HAP-1 (cell line): ENCODE measurements around the gene SLC25A25.
"Not testable (repeated sequence)": the region's sequence is repeated elsewhere in the genome, so short reads cannot be mapped to it uniquely, and the experiment has no call there.

Experiments
- DNase-seq, 2 experiments: peaks; one replicate each; pipeline ENCODE4 v3.0.0-alpha.2; 2016 to 2020; ENCODE audit warnings: low spot score in 2 of 2
- H3K27me3 ChIP-seq: fragments of 250-450 bp; sonication (Bioruptor Pico); 2 replicates; pipeline ENCODE4 v1.5.1; 2020; ENCODE audit warnings: low read depth, mild to moderate bottlenecking, moderate library complexity
- H3K36me3 ChIP-seq: fragments of 250-450 bp; sonication (Bioruptor Pico); replicated peaks from 2 replicates; pipeline ENCODE4 v1.5.1; 2020; ENCODE audit warnings: mild to moderate bottlenecking
- H3K4me1 ChIP-seq: fragments of 250-450 bp; sonication (Bioruptor Pico); 2 replicates; pipeline ENCODE4 v1.5.1; 2020; ENCODE audit warnings: mild to moderate bottlenecking
- H3K4me3 ChIP-seq: fragments of 250-450 bp; sonication (Bioruptor Pico); 2 replicates; pipeline ENCODE4 v1.5.1; 2020; ENCODE audit warnings: mild to moderate bottlenecking, moderate library complexity
- H3K9me3 ChIP-seq: fragments of 250-450 bp; sonication (Bioruptor Pico); 2 replicates; pipeline ENCODE4 v1.5.1; 2020; ENCODE audit warnings: mild to moderate bottlenecking, moderate library complexity
- in situ Hi-C: fragments of 300-500 bp; cut with MboI; formaldehyde crosslinking; loops from 3 replicates; pipeline ENCODE4 v1.14.3; 2020; ENCODE audit warnings: low sequenced_read_pairs, inconsistent platforms, mixed read lengths

The SLC25A25 gene

DNA sequence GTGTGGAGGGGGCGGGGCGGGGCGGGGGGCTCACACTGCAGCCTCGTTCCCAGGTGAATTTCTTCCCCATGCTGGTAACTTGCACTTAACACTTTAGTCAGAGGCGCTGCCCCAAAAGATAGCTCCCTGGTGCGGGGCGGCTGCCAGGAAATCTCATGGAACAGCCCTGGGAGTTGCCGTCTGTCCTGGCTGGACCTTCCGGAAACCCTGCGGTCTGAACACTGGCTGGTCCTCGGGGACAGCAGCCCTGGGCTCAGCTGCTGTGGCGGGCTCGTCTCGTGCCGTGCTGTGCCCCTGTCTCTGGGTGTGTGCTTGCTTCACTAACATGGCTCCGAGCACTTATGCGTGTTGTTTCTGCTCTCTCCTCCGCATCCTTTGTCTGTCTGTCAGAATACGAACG is 33.7 kb downstream of the SLC25A25 start:
- Histone ChIP-seq H3K36me3 (peaks cover 52% of the 10 kb centered on the region), H3K9me3 (no peaks in the 10 kb centered on the region), H3K27me3 (no peaks in the 10 kb centered on the region), H3K4me1 (peaks cover 12% of the 10 kb centered on the region), H3K4me3 (no peak overlapping the region)
- DNase-seq: no peak
- in situ Hi-C loops: no loop called here

DNA sequence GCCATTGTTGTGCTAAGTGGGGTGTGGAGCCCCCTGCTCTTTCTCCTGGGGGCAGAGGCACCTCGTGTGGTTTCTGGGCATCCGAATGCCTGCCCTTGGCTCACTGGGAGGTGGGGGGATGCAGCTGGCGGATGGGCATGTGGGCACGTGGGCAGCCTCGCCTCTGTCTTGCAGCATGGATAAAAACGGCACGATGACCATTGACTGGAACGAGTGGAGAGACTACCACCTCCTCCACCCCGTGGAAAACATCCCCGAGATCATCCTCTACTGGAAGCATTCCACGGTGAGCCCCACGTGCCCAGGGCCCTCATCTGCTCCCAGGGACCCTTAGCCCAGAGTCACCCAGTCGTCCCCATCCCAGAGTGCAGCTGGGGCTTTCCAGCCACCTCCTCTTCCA is 34.2 kb downstream of the SLC25A25 start:
- Histone ChIP-seq H3K4me1 (peaks cover 12% of the 10 kb centered on the region), H3K9me3 (no peaks in the 10 kb centered on the region), H3K36me3 (peaks cover 57% of the 10 kb centered on the region), H3K4me3 (no peak overlapping the region), H3K27me3 (no peaks in the 10 kb centered on the region)
- DNase-seq: no peak
- in situ Hi-C loops: no loop called here

DNA sequence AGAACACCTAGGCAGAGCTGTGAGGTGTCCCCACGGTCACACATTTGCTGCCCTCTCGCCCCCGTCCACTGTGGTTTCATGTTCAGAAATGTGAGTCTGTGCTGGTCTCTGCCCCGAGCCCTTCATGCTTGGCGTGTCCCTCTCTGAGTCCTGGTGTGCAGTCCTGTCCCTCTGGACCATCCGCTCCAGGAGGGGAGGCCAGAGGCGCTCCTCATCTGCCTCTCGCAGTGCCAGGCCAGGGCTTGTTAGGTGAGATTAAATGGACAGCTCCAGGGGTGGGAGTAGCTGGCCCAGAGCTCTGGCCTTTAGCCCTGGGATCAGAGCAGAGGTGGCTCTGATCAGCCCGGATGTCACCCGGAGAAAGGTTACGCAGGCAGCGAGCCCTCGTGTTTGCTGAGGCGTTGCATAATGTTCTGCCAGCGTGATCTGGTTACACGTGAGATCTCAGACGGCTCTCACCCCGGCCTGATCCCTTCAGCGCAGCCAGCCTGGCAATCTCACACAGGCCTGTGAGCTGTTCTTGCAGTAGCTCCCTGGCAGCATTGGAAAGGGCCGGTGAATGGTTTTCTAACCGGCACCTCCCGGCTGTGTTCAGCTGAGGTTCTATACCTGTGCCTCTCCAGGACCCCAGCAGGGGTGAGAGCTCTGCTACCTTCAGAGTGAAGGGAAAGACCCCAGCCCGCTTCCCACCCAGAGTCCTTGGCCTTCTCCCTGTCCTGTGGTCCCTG is 35.0 kb downstream of the SLC25A25 start:
- in situ Hi-C loops: no loop called here
- H3K4me3 ChIP-seq: no peak overlapping the region
- H3K4me1 ChIP-seq: peaks cover 6% of the 10 kb centered on the region
- no peaks in the 10 kb centered on the region for H3K27me3 ChIP-seq
- no peak for DNase-seq
- peaks cover 65% of the 10 kb centered on the region for H3K36me3 ChIP-seq
- H3K9me3 ChIP-seq: no peaks in the 10 kb centered on the region

GRCh38 chr9:128103589-128103962 is 35.5 kb downstream of the SLC25A25 start:
- no peak overlapping the region for H3K4me3 ChIP-seq
- H3K27me3 ChIP-seq: no peaks in the 10 kb centered on the region
- H3K36me3 ChIP-seq: peaks cover 68% of the 10 kb centered on the region
- no peak for DNase-seq
- in situ Hi-C loops: no loop called here
- H3K9me3 ChIP-seq: no peaks in the 10 kb centered on the region
- peaks cover 6% of the 10 kb centered on the region for H3K4me1 ChIP-seq

DNA sequence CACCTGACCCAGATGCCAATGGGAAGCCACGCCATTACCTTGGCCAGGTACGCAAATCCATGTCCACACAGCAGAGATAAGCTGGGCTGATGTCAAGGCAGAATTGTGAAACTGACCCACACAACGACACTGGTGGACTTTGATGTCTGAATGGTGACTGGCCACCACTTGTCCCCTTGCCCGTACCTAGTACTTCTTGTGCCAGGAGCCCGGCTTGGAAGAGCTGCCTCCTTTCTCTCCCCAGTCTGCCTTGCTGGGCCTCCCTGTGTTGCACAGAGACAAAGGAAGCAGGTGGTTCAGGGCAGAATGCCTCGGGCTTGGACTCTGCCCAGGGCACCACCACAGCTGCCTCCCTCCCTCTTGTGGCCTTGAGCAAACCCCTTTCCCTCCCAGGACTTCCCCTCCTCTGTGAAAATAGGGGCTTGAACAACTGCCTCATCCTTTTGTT is 36.2 kb downstream of the SLC25A25 start:
- peaks cover 68% of the 10 kb centered on the region for H3K36me3 ChIP-seq
- in situ Hi-C loops: no loop called here
- no peak for DNase-seq
- peaks cover 1% of the 10 kb centered on the region; the same call in 1 of the 2 replicates for H3K4me1 ChIP-seq
- H3K4me3 ChIP-seq: no peak overlapping the region
- no peaks in the 10 kb centered on the region for H3K9me3 ChIP-seq
- no peaks in the 10 kb centered on the region for H3K27me3 ChIP-seq

GRCh38 chr9:128105538-128106175 is 37.6 kb downstream of the SLC25A25 start:
- in situ Hi-C loops: no loop called here
- Histone ChIP-seq H3K4me3 (no peak overlapping the region), H3K4me1 (no peaks in the 10 kb centered on the region), H3K9me3 (no peaks in the 10 kb centered on the region), H3K27me3 (no peaks in the 10 kb centered on the region), H3K36me3 (peaks cover 68% of the 10 kb centered on the region)
- DNase-seq: peak in 1 of 2 experiments; percentile 6

- H3K27me3 ChIP-seq: no peaks in the 10 kb centered on the region
- no peaks in the 10 kb centered on the region for H3K9me3 ChIP-seq
- H3K36me3 ChIP-seq: peaks cover 61% of the 10 kb centered on the region
- no peaks in the 10 kb centered on the region for H3K4me1 ChIP-seq
- in situ Hi-C loops: no loop called here
- DNase-seq: no peak
- no peak overlapping the region for H3K4me3 ChIP-seq
Observed at GRCh38 chr9:128106181-128106939, 38.3 kb downstream of the SLC25A25 start.

- no peaks in the 10 kb centered on the region for H3K27me3 ChIP-seq
- H3K4me1 ChIP-seq: no peaks in the 10 kb centered on the region
- H3K36me3 ChIP-seq: peaks cover 55% of the 10 kb centered on the region
- no peaks in the 10 kb centered on the region for H3K9me3 ChIP-seq
- no peak overlapping the region for H3K4me3 ChIP-seq
- in situ Hi-C loops: no loop called here
- peak in 1 of 2 experiments; percentile 5 for DNase-seq
Observed at GRCh38 chr9:128106940-128107467, 39.0 kb downstream of the SLC25A25 start.

DNA sequence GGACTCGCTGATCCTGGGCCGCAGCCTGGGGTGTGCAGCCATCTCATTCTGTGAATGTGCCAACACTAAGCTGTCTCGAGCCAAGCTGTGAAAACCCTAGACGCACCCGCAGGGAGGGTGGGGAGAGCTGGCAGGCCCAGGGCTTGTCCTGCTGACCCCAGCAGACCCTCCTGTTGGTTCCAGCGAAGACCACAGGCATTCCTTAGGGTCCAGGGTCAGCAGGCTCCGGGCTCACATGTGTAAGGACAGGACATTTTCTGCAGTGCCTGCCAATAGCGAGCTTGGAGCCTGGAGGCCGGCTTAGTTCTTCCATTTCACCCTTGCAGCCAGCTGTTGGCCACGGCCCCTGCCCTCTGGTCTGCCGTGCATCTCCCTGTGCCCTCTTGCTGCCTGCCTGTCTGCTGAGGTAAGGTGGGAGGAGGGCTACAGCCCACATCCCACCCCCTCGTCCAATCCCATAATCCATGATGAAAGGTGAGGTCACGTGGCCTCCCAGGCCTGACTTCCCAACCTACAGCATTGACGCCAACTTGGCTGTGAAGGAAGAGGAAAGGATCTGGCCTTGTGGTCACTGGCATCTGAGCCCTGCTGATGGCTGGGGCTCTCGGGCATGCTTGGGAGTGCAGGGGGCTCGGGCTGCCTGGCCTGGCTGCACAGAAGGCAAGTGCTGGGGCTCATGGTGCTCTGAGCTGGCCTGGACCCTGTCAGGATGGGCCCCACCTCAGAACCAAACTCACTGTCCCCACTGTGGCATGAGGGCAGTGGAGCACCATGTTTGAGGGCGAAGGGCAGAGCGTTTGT is 39.6 kb downstream of the SLC25A25 start:
- no peaks in the 10 kb centered on the region for H3K4me1 ChIP-seq
- in situ Hi-C loops: no loop called here
- H3K9me3 ChIP-seq: no peaks in the 10 kb centered on the region
- DNase-seq: peak in 1 of 2 experiments; percentile 6
- no peaks in the 10 kb centered on the region for H3K27me3 ChIP-seq
- H3K4me3 ChIP-seq: no peak overlapping the region
- H3K36me3 ChIP-seq: peaks cover 48% of the 10 kb centered on the region

DNA sequence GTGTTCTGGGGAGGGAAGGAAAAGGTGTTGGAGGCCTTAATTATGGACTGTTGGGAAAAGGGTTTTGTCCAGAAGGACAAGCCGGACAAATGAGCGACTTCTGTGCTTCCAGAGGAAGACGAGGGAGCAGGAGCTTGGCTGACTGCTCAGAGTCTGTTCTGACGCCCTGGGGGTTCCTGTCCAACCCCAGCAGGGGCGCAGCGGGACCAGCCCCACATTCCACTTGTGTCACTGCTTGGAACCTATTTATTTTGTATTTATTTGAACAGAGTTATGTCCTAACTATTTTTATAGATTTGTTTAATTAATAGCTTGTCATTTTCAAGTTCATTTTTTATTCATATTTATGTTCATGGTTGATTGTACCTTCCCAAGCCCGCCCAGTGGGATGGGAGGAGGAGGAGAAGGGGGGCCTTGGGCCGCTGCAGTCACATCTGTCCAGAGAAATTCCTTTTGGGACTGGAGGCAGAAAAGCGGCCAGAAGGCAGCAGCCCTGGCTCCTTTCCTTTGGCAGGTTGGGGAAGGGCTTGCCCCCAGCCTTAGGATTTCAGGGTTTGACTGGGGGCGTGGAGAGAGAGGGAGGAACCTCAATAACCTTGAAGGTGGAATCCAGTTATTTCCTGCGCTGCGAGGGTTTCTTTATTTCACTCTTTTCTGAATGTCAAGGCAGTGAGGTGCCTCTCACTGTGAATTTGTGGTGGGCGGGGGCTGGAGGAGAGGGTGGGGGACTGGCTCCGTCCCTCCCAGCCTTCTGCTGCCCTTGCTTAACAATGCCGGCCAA is 40.4 kb downstream of the SLC25A25 start:
- no peak overlapping the region for H3K4me3 ChIP-seq
- no peaks in the 10 kb centered on the region for H3K9me3 ChIP-seq
- DNase-seq: no peak
- no peaks in the 10 kb centered on the region for H3K27me3 ChIP-seq
- H3K36me3 ChIP-seq: peaks cover 40% of the 10 kb centered on the region
- in situ Hi-C loops: no loop called here
- no peaks in the 10 kb centered on the region for H3K4me1 ChIP-seq

GRCh38 chr9:128109050-128109709 is 41.1 kb downstream of the SLC25A25 start:
- H3K4me3 ChIP-seq: no peak overlapping the region
- in situ Hi-C loops: no loop called here
- H3K27me3 ChIP-seq: no peaks in the 10 kb centered on the region
- no peaks in the 10 kb centered on the region for H3K4me1 ChIP-seq
- peaks cover 33% of the 10 kb centered on the region for H3K36me3 ChIP-seq
- no peaks in the 10 kb centered on the region for H3K9me3 ChIP-seq
- DNase-seq: no peak

DNA sequence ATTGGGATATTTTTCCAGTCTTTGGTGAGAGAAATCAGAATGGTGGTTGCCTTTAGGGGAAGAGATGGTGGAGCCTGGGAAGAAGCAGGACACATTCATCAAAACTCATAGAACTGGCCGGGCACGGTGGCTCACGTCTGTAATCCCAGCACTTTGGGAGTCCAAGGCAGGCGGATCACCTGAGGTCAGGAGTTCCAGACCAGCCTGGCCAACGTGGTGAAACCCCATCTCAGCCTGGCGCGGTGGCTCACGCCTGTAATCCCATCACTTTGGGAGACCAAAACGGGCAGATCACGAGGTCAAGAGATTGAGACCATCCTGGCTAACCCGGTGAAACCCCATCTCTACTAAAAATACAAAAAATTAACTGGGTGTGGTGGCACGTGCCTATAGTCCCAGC is 43.7 kb downstream of the SLC25A25 start:
- H3K4me3 ChIP-seq, H3K4me1 ChIP-seq, H3K9me3 ChIP-seq, H3K27me3 ChIP-seq, in situ Hi-C loops, DNase-seq: not testable (repeated sequence)
- peaks cover 16% of the 10 kb centered on the region for H3K36me3 ChIP-seq
